ENCODE measurements around the gene LYVE1.
A peak's percentile ranks its signal among the peaks of the same experiment; 100 is the strongest.

LYVE1 gene

GRCh38 chr11:10524471-10524870 is 44.0 kb downstream of the LYVE1 start:
- H3K9ac ChIP-seq (ENCODE audit: low read length): no peak overlapping the region
- H3K4me2 ChIP-seq (ENCODE audit: low read length): no peak overlapping the region
- no peak overlapping the region for H2BK15ac ChIP-seq (replicated peaks; ENCODE audit: low read depth)
- H4K5ac ChIP-seq (ENCODE audit: low read length): no peak overlapping the region
- H2BK5ac ChIP-seq (ENCODE audit: low read length): no peak overlapping the region
- H3K79me1 ChIP-seq (ENCODE audit: low read length): no peaks in the 10 kb centered on the region
- no peaks in the 10 kb centered on the region for H3K27me3 ChIP-seq (ENCODE audit: insufficient read depth, low read length, poor library complexity)
- H3K36me3 ChIP-seq (ENCODE audit: control insufficient read depth, insufficient read depth, low read length): no peaks in the 10 kb centered on the region
- H3K18ac ChIP-seq (ENCODE audit: low read length): no peak overlapping the region
- WGBS (ENCODE audit: extremely low coverage, insufficient coverage, low lambda C conversion rate): no CpG with 5 or more reads among the region's 1 CpG
- H3K56ac ChIP-seq (ENCODE audit: low read length): no peak overlapping the region
- no peak overlapping the region for H2AK5ac ChIP-seq (ENCODE audit: low read length)
- no peaks in the 10 kb centered on the region for H3K4me1 ChIP-seq (ENCODE audit: control insufficient read depth, low read depth, low read length)
- no peaks in the 10 kb centered on the region for H3K79me2 ChIP-seq (ENCODE audit: control insufficient read depth, insufficient read depth, low read length)
- no peak overlapping the region for H3K27ac ChIP-seq (ENCODE audit: low read depth, low read length)
- no peak overlapping the region for H3K4ac ChIP-seq (ENCODE audit: low read depth, low read length)
- H3K23ac ChIP-seq (ENCODE audit: low read length): no peak overlapping the region
- H2BK120ac ChIP-seq (ENCODE audit: low read depth, low read length): no peak overlapping the region
- H3K4me3 ChIP-seq (ENCODE audit: low read length): no peak overlapping the region
- DNase-seq: no peak
- no peak overlapping the region for H4K8ac ChIP-seq (ENCODE audit: low read depth, low read length)

- no peak overlapping the region for H3K56ac ChIP-seq (ENCODE audit: low read length)
- H2BK5ac ChIP-seq (ENCODE audit: low read length): no peak overlapping the region
- H3K79me1 ChIP-seq (ENCODE audit: low read length): no peaks in the 10 kb centered on the region
- H3K36me3 ChIP-seq (ENCODE audit: control insufficient read depth, insufficient read depth, low read length): no peaks in the 10 kb centered on the region
- no peak overlapping the region for H3K4me3 ChIP-seq (ENCODE audit: low read length)
- H3K4ac ChIP-seq (ENCODE audit: low read depth, low read length): no peak overlapping the region
- no peak overlapping the region for H4K5ac ChIP-seq (ENCODE audit: low read length)
- H4K8ac ChIP-seq (ENCODE audit: low read depth, low read length): no peak overlapping the region
- H2AK5ac ChIP-seq (ENCODE audit: low read length): no peak overlapping the region
- no CpG with 5 or more reads among the region's 2 CpGs for WGBS (ENCODE audit: extremely low coverage, insufficient coverage, low lambda C conversion rate)
- H3K79me2 ChIP-seq (ENCODE audit: control insufficient read depth, insufficient read depth, low read length): no peaks in the 10 kb centered on the region
- H3K23ac ChIP-seq (ENCODE audit: low read length): no peak overlapping the region
- no peak overlapping the region for H3K9ac ChIP-seq (ENCODE audit: low read length)
- H2BK15ac ChIP-seq (replicated peaks; ENCODE audit: low read depth): no peak overlapping the region
- H3K27me3 ChIP-seq (ENCODE audit: insufficient read depth, low read length, poor library complexity): no peaks in the 10 kb centered on the region
- no peak overlapping the region for H3K27ac ChIP-seq (ENCODE audit: low read depth, low read length)
- no peak overlapping the region for H2BK120ac ChIP-seq (ENCODE audit: low read depth, low read length)
- no peak overlapping the region for H3K4me2 ChIP-seq (ENCODE audit: low read length)
- DNase-seq: no peak
- no peak overlapping the region for H3K18ac ChIP-seq (ENCODE audit: low read length)
- no peaks in the 10 kb centered on the region for H3K4me1 ChIP-seq (ENCODE audit: control insufficient read depth, low read depth, low read length)
Measured at GRCh38 chr11:10522921-10523320, 45.5 kb downstream of the LYVE1 start.

GRCh38 chr11:10522276-10522675 is 46.2 kb downstream of the LYVE1 start:
- H3K79me1 ChIP-seq (ENCODE audit: low read length): no peaks in the 10 kb centered on the region
- H2BK15ac ChIP-seq (replicated peaks; ENCODE audit: low read depth): no peak overlapping the region
- H3K27me3 ChIP-seq (ENCODE audit: insufficient read depth, low read length, poor library complexity): no peaks in the 10 kb centered on the region
- no peak overlapping the region for H3K27ac ChIP-seq (ENCODE audit: low read depth, low read length)
- no peak for DNase-seq
- H3K4me2 ChIP-seq (ENCODE audit: low read length): no peak overlapping the region
- no CpG with 5 or more reads among the region's 1 CpG for WGBS (ENCODE audit: extremely low coverage, insufficient coverage, low lambda C conversion rate)
- no peak overlapping the region for H3K9ac ChIP-seq (ENCODE audit: low read length)
- no peak overlapping the region for H2BK5ac ChIP-seq (ENCODE audit: low read length)
- no peak overlapping the region for H4K5ac ChIP-seq (ENCODE audit: low read length)
- no peaks in the 10 kb centered on the region for H3K79me2 ChIP-seq (ENCODE audit: control insufficient read depth, insufficient read depth, low read length)
- no peak overlapping the region for H3K56ac ChIP-seq (ENCODE audit: low read length)
- no peak overlapping the region for H2AK5ac ChIP-seq (ENCODE audit: low read length)
- H3K36me3 ChIP-seq (ENCODE audit: control insufficient read depth, insufficient read depth, low read length): no peaks in the 10 kb centered on the region
- no peak overlapping the region for H3K4me3 ChIP-seq (ENCODE audit: low read length)
- H3K4me1 ChIP-seq (ENCODE audit: control insufficient read depth, low read depth, low read length): no peaks in the 10 kb centered on the region
- H2BK120ac ChIP-seq (ENCODE audit: low read depth, low read length): no peak overlapping the region
- H3K4ac ChIP-seq (ENCODE audit: low read depth, low read length): no peak overlapping the region
- H4K8ac ChIP-seq (ENCODE audit: low read depth, low read length): peak overlapping the region; percentile 56
- no peak overlapping the region for H3K23ac ChIP-seq (ENCODE audit: low read length)
- no peak overlapping the region for H3K18ac ChIP-seq (ENCODE audit: low read length)

- H3K56ac ChIP-seq (ENCODE audit: low read length): no peak overlapping the region
- H2BK5ac ChIP-seq (ENCODE audit: low read length): no peak overlapping the region
- no CpG with 5 or more reads among the region's 2 CpGs for WGBS (ENCODE audit: extremely low coverage, insufficient coverage, low lambda C conversion rate)
- no peak overlapping the region for H4K8ac ChIP-seq (ENCODE audit: low read depth, low read length)
- H2BK120ac ChIP-seq (ENCODE audit: low read depth, low read length): no peak overlapping the region
- no peak overlapping the region for H3K9ac ChIP-seq (ENCODE audit: low read length)
- no peak overlapping the region for H3K4me3 ChIP-seq (ENCODE audit: low read length)
- H3K27me3 ChIP-seq (ENCODE audit: insufficient read depth, low read length, poor library complexity): no peaks in the 10 kb centered on the region
- DNase-seq: no peak
- no peak overlapping the region for H2BK15ac ChIP-seq (replicated peaks; ENCODE audit: low read depth)
- H3K4me2 ChIP-seq (ENCODE audit: low read length): no peak overlapping the region
- no peak overlapping the region for H3K23ac ChIP-seq (ENCODE audit: low read length)
- H3K18ac ChIP-seq (ENCODE audit: low read length): no peak overlapping the region
- no peak overlapping the region for H3K4ac ChIP-seq (ENCODE audit: low read depth, low read length)
- H3K79me1 ChIP-seq (ENCODE audit: low read length): no peaks in the 10 kb centered on the region
- no peaks in the 10 kb centered on the region for H3K79me2 ChIP-seq (ENCODE audit: control insufficient read depth, insufficient read depth, low read length)
- H3K36me3 ChIP-seq (ENCODE audit: control insufficient read depth, insufficient read depth, low read length): no peaks in the 10 kb centered on the region
- H3K4me1 ChIP-seq (ENCODE audit: control insufficient read depth, low read depth, low read length): no peaks in the 10 kb centered on the region
- no peak overlapping the region for H3K27ac ChIP-seq (ENCODE audit: low read depth, low read length)
- H2AK5ac ChIP-seq (ENCODE audit: low read length): no peak overlapping the region
- H4K5ac ChIP-seq (ENCODE audit: low read length): no peak overlapping the region
Measured at GRCh38 chr11:10520562-10520961, 47.9 kb downstream of the LYVE1 start.

- Histone ChIP-seq H3K4me1 (ENCODE audit: control insufficient read depth, low read depth, low read length) (no peaks in the 10 kb centered on the region), H3K9ac (ENCODE audit: low read length) (no peak overlapping the region), H2AK5ac (ENCODE audit: low read length) (no peak overlapping the region), H3K79me2 (ENCODE audit: control insufficient read depth, insufficient read depth, low read length) (no peaks in the 10 kb centered on the region), H4K8ac (ENCODE audit: low read depth, low read length) (no peak overlapping the region), H3K18ac (ENCODE audit: low read length) (no peak overlapping the region), H3K27me3 (ENCODE audit: insufficient read depth, low read length, poor library complexity) (no peaks in the 10 kb centered on the region), H3K4ac (ENCODE audit: low read depth, low read length) (no peak overlapping the region), H3K79me1 (ENCODE audit: low read length) (no peaks in the 10 kb centered on the region), H3K56ac (ENCODE audit: low read length) (no peak overlapping the region), H2BK15ac (replicated peaks; ENCODE audit: low read depth) (no peak overlapping the region), H3K23ac (ENCODE audit: low read length) (no peak overlapping the region), H2BK5ac (ENCODE audit: low read length) (no peak overlapping the region), H3K27ac (ENCODE audit: low read depth, low read length) (no peak overlapping the region), H3K4me2 (ENCODE audit: low read length) (no peak overlapping the region), H3K4me3 (ENCODE audit: low read length) (no peak overlapping the region), H4K5ac (ENCODE audit: low read length) (no peak overlapping the region), H3K36me3 (ENCODE audit: control insufficient read depth, insufficient read depth, low read length) (no peaks in the 10 kb centered on the region), H2BK120ac (ENCODE audit: low read depth, low read length) (no peak overlapping the region)
- WGBS (ENCODE audit: extremely low coverage, insufficient coverage, low lambda C conversion rate): no CpG with 5 or more reads among the region's 2 CpGs
- no peak for DNase-seq
Measured at GRCh38 chr11:10519630-10520029, 48.8 kb downstream of the LYVE1 start.

GRCh38 chr11:10518891-10519290 is 49.6 kb downstream of the LYVE1 start:
- Histone ChIP-seq H2BK120ac (ENCODE audit: low read depth, low read length) (no peak overlapping the region), H3K79me2 (ENCODE audit: control insufficient read depth, insufficient read depth, low read length) (no peaks in the 10 kb centered on the region), H3K4me1 (ENCODE audit: control insufficient read depth, low read depth, low read length) (no peaks in the 10 kb centered on the region), H3K4ac (ENCODE audit: low read depth, low read length) (no peak overlapping the region), H3K27me3 (ENCODE audit: insufficient read depth, low read length, poor library complexity) (no peaks in the 10 kb centered on the region), H3K9ac (ENCODE audit: low read length) (no peak overlapping the region), H3K79me1 (ENCODE audit: low read length) (no peaks in the 10 kb centered on the region), H3K18ac (ENCODE audit: low read length) (no peak overlapping the region), H3K56ac (ENCODE audit: low read length) (no peak overlapping the region), H3K23ac (ENCODE audit: low read length) (no peak overlapping the region), H3K4me3 (ENCODE audit: low read length) (no peak overlapping the region), H3K27ac (ENCODE audit: low read depth, low read length) (no peak overlapping the region), H3K36me3 (ENCODE audit: control insufficient read depth, insufficient read depth, low read length) (no peaks in the 10 kb centered on the region), H2AK5ac (ENCODE audit: low read length) (no peak overlapping the region), H2BK5ac (ENCODE audit: low read length) (no peak overlapping the region), H2BK15ac (replicated peaks; ENCODE audit: low read depth) (no peak overlapping the region), H4K5ac (ENCODE audit: low read length) (no peak overlapping the region), H4K8ac (ENCODE audit: low read depth, low read length) (no peak overlapping the region), H3K4me2 (ENCODE audit: low read length) (no peak overlapping the region)
- no peak for DNase-seq
- whole genome bisulfite sequencing (ENCODE audit: extremely low coverage, insufficient coverage, low lambda C conversion rate): no CpG with 5 or more reads among the region's 2 CpGs
